ENCODE results near the gene KLF2.
"Not testable (repeated sequence)": the region's sequence is repeated elsewhere in the genome, so short reads cannot be mapped to it uniquely, and the experiment has no call there.

The KLF2 gene

GRCh38 chr19:16324384-16325160 lies at the start of gene KLF2:
TSS of gene KLF2 (plus strand) at chr19:16324826. CDS start at chr19:16324924, 98 bp downstream.
- peak; percentile 74 for DNase-seq (ENCODE audit: low read depth in 2 of 2)

- DNase-seq (ENCODE audit: low read depth in 2 of 2), result no peak
These were observed 44.3 kb upstream of the KLF2 start for GRCh38 chr19:16280306-16280705.

GRCh38 chr19:16281743-16282142 lies 42.9 kb upstream of the KLF2 start:
- no peak for DNase-seq (ENCODE audit: low read depth in 2 of 2)

GRCh38 chr19:16283210-16284061 lies 41.2 kb upstream of the KLF2 start:
- DNase-seq (ENCODE audit: low read depth in 2 of 2), result peak; percentile 67 to 76

GRCh38 chr19:16284505-16284904 lies 40.1 kb upstream of the KLF2 start:
- no peak for DNase-seq (ENCODE audit: low read depth in 2 of 2)

- DNase-seq (ENCODE audit: low read depth in 2 of 2), result not testable (repeated sequence)
These were observed 39.5 kb upstream of the KLF2 start for GRCh38 chr19:16285079-16285478.

- DNase-seq (ENCODE audit: low read depth in 2 of 2), result no peak
These were observed 38.7 kb upstream of the KLF2 start for GRCh38 chr19:16285769-16286498.

- DNase-seq (ENCODE audit: low read depth in 2 of 2), result no peak
These were observed 36.1 kb upstream of the KLF2 start for GRCh38 chr19:16288544-16288943.

- DNase-seq (ENCODE audit: low read depth in 2 of 2), result no peak
These were observed 35.0 kb upstream of the KLF2 start for GRCh38 chr19:16289594-16289993.

GRCh38 chr19:16290692-16291091 lies 33.9 kb upstream of the KLF2 start:
- DNase-seq (ENCODE audit: low read depth in 2 of 2), result no peak

GRCh38 chr19:16293118-16294091 lies 31.2 kb upstream of the KLF2 start:
- DNase-seq (ENCODE audit: low read depth in 2 of 2), result no peak

- no peak for DNase-seq (ENCODE audit: low read depth in 2 of 2)
These were observed 29.6 kb upstream of the KLF2 start for GRCh38 chr19:16295057-16295456.

GRCh38 chr19:16296713-16297112 lies 27.9 kb upstream of the KLF2 start:
- DNase-seq (ENCODE audit: low read depth in 2 of 2), result no peak

- no peak for DNase-seq (ENCODE audit: low read depth in 2 of 2)
These were observed 26.9 kb upstream of the KLF2 start for GRCh38 chr19:16297575-16298178.

GRCh38 chr19:16298334-16298733 lies 26.3 kb upstream of the KLF2 start:
- no peak for DNase-seq (ENCODE audit: low read depth in 2 of 2)

- DNase-seq (ENCODE audit: low read depth in 2 of 2), result no peak
These were observed 22.5 kb upstream of the KLF2 start for GRCh38 chr19:16301999-16302694.

- no peak for DNase-seq (ENCODE audit: low read depth in 2 of 2)
These were observed 20.9 kb upstream of the KLF2 start for GRCh38 chr19:16303755-16304154.

- DNase-seq (ENCODE audit: low read depth in 2 of 2), result not testable (repeated sequence)
These were observed 20.1 kb upstream of the KLF2 start for GRCh38 chr19:16304511-16304910.

- DNase-seq (ENCODE audit: low read depth in 2 of 2), result not testable (repeated sequence)
These were observed 19.6 kb upstream of the KLF2 start for GRCh38 chr19:16305060-16305459.
